Fibroblast of the conjunctiva (primary cell): ENCODE measurements around the gene MYO5B.
"Not testable (repeated sequence)": the region's sequence is repeated elsewhere in the genome, so short reads cannot be mapped to it uniquely, and the experiment has no call there.

ENCODE experiments used
- DNase-seq: peaks from one replicate; pipeline ENCODE4 v3.0.0-alpha.2; 2010; ENCODE audit warnings: low read depth

MYO5B gene

GRCh38 chr18:50097702-50098101, 97.2 kb downstream of the MYO5B start:
- no peak for DNase-seq

GRCh38 chr18:50096766-50097435, 98.0 kb downstream of the MYO5B start:
- no peak for DNase-seq

- not testable (repeated sequence) for DNase-seq
These were observed 100.2 kb downstream of the MYO5B start for GRCh38 chr18:50094786-50095185.

- DNase-seq: no peak
These were observed 100.7 kb downstream of the MYO5B start for GRCh38 chr18:50094221-50094773.

DNA sequence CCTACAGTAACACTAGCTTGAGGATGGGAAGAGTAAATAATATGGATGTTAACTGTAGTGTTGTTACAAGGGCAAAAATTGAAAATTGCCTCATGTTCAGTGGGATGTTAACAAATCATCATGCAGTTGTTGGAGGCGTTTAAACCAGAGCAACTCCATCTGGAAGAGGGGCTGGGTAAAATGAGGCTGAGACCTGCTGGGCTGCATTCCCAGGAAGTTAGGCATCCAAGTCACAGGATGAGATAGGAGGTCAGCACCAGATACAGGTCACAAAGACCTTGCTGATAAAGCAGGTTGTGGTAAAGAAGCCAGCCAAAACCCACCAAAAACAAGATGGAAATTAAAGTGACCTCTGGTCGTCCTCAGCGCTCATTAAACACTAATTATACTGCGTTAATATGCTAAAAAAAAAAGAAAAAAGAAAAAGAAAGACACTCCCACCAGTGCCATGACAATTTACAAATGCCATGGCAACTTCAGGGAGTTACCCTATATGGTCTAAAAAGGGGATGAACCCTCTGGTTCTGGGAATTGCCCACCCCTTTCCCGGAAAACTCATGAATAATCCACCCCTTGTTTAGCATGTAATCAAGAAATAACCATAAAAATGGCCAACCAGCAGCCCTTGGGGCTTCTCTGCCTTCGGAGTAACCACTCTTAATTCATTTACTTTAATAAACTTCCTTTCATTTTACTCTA, 101.4 kb downstream of the MYO5B start:
- no peak for DNase-seq

GRCh38 chr18:50092245-50092805, 102.6 kb downstream of the MYO5B start:
- no peak for DNase-seq

DNA sequence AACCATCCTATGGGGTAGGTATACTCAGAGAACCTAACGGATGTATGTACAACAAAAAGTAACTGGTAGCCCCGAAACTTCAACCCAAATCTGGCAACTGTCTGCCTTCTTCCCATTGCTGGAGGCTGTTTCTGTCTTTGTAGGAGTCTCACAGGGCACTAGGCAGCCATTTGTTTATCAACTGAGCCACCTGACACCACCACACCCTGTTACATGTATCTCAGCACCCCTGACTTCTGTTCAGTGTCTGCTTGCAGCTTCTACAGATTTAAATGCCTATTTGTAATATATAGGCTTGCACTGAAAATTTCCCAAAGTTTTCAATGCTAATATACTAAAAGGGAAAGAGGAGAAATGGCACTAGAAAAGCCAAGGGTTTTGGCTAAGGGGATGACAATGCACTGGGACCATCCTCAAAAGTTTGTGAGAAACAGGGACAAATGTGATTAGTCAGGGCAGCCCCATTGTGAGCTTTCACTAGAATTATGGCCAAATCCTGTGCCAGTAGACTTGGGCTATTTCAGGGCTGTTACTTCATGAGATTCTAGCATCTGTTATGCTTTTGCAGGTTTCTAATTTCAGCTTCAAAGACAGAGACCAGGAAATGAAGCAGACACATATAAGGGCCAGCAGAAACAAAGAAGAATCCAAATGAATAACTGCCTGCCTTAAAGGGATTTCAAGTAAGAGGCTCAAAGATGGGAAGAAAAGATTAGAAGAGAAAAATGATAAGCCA, 103.3 kb downstream of the MYO5B start:
- DNase-seq: no peak

DNA sequence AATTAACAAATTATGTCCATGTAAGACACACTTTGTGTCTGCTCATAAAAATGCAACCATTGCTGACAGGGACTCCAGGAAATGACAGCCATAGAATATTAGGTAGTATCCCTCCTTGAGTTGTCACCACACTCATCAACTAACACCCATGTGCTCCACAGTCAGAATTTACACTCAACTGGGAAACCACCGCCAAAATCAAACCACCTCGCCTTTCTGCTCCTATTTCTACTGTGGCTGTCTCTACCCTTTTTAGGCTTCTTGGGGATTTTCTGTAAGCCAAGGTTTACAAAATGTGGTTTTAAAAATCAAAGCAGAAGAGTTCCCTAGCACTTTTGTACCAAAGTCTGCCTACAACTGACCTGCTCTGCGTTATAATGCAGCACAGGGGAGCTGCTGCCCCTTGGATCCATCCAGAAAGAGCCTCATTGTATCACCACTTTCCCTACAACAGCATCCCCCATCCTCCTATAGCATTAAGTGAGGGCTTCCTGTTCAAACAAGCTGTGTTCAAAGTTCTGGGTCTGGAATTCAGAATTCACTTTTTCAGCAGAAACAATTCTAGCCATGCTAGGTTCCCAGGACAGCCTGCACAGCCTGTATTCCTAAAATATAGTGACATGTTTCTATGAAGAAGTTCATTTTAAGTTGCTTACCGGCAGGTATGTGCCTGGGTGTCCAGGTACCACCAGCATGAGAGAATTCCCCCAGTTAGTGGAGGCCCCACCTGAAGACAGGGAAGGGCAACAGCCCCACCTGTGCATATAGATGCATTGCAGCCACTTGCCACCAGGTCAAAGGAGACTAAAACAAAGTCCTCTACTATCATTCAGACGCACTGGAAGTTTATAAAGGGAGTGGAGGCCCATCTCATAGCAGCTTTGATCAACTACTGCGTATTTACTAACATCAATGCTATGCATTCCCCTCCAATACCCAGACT, 104.3 kb downstream of the MYO5B start:
- no peak for DNase-seq

DNA sequence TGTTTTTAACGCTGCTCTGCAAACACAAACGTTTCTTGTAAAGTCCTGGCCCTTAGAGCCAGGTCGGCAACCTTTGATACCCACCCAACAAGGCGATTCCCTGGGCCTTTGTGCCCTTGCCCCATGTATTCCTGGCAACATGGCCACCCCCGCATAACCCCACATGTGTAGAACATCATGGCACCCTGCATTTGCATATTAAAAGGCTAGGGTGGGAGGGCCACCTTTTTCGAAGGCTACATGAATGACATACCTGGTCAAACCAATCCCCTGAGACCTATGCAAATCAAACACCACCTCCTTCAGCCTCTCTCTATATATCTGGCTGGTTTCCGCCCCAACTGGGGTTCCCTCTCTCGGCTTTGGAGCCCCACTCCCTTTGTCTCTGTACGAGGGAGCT, 105.2 kb downstream of the MYO5B start:
- no peak for DNase-seq

GRCh38 chr18:50083708-50084107, 111.2 kb downstream of the MYO5B start:
- no peak for DNase-seq

DNA sequence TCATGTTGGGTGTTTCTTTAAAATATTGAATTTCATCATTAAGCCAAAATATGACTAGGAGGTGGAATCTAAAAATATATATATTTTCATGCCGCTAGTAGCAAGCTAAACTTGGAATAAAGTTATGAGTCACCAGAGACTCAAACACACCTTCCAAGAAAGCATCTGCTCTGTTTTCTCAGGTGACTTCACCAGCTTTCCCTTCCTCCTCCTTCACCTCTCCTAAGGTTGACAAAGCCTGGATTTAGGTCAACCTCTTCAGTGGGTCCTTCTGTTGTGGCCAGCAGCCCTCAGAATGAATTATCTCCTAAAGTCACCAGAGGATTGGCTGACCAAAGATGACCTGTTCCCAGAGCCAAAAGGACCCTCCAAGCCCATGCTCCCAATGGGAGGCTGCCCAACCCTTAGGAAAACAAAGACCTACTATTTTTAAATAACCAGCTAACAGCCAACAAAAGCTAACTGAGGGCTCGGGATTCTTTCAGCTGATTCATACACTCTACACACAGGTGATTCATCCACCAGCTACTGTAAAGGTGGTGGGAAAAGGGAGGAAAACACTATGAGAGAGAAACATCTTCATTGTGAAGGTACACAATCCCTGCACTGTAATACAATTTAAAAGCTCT, 113.9 kb downstream of the MYO5B start:
- no peak for DNase-seq

DNA sequence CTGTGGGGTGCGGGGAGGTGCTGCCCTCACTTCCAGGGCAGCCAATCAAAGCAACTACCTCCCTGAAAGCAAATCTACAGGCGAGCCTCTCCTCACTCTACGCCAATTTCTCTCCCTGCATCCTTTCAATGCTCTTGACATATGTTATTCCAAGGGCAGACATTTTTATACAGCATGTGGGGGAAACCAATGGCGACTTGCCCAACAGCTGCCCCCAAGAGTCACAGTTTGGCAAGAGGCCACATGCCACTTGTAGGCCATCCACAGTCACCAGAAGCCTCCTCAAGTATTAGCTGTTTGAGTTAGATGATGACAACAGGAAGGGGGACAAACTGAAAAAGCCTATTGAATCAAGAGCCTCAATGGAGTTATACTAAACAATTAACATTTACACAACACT, 114.6 kb downstream of the MYO5B start:
- no peak for DNase-seq

DNA sequence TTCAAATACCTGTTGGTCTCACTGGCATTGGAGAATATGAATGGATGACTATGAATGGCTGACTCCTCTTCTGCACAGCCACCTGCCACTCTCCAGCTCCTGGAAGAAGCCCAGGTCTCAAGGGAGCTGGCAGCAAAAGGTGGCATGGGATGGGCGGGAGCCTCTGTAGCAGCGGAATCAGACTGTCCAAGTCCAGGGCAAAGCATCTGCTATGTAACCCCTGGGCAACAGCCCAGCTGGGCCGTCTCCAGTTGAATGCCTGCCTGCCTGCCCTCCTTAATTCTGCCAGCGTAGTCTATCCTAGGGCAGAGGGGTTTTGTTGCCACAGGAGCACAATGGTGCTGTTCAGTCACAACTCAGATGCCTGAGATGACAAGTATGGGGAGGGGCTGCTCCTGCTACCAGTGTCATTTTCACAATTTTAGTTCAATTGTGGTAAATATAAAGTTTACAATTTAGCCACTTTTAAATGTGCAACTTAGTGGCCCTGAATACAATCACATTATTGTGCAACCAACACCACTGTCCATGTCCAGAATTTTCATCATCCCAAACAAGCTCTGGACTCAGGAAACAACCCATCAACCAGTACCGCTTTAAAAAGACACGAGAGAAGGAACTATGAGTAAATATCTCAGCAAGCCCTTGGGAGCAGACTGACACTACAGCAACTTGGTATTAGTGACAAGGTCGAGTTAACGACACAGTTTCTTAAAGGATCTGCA, 115.2 kb downstream of the MYO5B start:
- no peak for DNase-seq

GRCh38 chr18:50076277-50076676, 118.7 kb downstream of the MYO5B start:
- no peak for DNase-seq

DNA sequence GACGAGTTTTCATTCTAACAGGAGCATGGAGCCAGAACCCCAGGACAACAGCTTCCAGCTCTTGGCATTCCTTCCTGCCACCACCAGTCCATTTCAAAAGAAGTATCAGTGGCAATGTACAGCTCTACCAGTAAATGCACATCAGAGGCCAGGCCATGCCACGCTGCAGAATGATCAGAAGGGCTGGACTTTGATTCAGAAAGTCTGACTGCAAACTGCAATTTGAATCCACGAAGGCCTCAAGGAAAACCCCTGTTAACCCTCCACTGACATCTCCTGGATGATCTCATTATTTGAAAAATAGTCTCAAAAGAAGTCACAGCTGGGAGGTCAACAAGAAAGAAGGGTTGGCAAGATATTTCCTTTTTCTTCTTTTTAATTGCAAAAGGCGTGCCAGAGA, 119.2 kb downstream of the MYO5B start:
- DNase-seq: no peak

DNA sequence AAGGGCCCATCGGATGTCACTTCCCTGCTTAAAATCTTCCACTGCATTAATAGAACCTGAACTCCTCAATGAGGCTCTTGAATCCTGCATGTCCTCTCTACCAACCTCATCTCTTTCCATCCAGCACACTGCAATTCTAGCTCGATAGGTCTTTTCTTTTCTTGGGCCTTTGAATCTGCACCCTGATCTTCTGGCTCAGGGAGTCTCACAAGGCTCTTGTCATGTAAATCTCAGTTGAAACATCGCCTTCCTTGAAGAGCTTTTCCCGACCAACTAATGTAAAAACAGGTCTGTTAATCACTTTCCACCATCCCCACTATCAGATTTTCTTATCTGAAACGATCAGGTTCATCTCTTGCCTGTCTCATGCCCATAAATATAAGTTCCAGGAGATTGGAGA, 120.5 kb downstream of the MYO5B start:
- DNase-seq: no peak

GRCh38 chr18:50073319-50073718, 121.6 kb downstream of the MYO5B start:
- no peak for DNase-seq

GRCh38 chr18:50072146-50072545, 122.8 kb downstream of the MYO5B start:
- no peak for DNase-seq

GRCh38 chr18:50071397-50071796, 123.5 kb downstream of the MYO5B start:
- DNase-seq: no peak

DNA sequence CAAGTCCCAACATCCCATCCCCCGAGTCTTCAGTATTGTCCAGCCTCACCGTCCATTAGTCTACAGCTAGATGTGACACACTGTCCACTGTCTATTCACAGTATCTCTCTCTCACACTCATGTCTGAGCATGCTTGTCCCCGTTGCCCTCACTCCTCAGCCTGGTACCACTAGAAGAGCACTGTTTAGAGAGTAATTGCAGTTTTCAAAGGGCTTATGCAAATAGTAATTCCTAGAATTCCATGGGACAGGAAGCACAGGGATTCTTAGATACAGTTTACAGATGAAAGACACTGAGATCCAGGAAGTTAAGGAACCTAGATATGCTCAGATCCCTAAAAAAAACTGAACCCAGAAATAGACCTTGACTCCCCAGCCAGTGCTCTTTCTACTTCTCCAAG, 125.5 kb downstream of the MYO5B start:
- no peak for DNase-seq
